EL (cell line): ENCODE results near the gene SET.
A peak's percentile ranks its signal among the peaks of the same experiment; 100 is the strongest.

Experiments used
- DNase-seq: peaks from one replicate; pipeline ENCODE4 v3.0.0-alpha.2; 2016

The SET gene, protein sequence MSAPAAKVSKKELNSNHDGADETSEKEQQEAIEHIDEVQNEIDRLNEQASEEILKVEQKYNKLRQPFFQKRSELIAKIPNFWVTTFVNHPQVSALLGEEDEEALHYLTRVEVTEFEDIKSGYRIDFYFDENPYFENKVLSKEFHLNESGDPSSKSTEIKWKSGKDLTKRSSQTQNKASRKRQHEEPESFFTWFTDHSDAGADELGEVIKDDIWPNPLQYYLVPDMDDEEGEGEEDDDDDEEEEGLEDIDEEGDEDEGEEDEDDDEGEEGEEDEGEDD

DNA sequence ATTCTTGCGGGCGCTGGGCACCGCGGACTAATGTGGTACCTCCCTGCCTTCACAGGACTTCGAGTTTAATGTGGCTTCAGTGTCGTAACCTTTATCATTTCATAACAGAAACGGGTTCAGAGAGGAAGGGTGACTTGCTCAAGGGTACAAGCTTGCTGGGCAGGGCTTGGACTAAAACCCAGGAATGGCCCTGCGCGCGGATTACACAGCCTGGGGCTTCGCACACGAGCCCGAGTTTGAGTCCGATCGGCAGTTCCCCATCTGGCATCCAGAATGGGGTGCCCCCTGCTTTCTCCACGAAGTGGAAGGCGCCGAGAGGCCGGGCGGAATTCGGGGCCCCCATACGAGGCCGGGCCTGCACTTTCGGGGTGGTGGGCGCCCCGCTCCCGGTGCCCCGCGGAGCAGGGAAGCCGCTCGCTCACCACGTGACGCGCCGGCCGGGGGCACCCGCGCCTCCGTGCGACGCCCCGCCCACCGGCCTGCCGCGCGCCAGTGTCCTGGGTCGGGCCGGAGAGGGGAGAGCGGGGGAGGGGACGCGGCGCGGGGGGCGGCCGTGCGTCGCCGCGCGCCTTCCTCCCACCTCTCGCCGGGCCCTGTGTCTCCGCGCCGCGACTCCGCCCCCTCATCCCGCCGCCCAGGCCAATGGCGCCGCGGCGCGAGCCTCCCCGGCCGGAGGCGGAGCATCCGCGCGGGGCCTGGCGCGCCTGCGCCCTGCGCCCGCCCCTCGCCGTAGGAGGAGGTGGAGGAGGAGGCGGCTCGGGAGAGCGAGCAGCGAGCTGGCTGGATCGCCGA lies at the start of gene SET:
Gene SET, plus strand, starts transcription at position 722 of the 792 bp plus-strand sequence. CDS start 361 bp downstream, outside the sequence.
- peak; percentile 97 for DNase-seq

DNA sequence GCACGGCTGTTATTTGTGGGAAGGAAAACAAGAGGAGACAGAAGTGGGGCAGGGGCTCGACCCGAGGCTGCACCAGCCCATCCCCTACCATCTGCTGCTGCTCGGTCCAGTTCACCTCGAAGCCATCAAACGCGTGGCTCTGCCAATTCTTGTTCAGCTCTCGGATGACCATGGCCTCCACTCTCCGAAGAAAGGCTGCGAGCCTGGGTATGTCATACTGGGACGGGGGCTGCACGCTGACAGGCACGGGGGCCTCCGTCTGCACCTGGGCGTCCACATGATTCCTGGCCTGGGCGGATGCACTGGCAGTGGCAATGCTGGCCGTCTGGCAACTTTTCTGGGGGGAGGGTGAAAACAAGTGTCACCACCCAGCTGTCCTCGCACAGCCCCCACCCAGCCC lies 48.4 kb upstream of the SET start:
- no peak for DNase-seq

DNA sequence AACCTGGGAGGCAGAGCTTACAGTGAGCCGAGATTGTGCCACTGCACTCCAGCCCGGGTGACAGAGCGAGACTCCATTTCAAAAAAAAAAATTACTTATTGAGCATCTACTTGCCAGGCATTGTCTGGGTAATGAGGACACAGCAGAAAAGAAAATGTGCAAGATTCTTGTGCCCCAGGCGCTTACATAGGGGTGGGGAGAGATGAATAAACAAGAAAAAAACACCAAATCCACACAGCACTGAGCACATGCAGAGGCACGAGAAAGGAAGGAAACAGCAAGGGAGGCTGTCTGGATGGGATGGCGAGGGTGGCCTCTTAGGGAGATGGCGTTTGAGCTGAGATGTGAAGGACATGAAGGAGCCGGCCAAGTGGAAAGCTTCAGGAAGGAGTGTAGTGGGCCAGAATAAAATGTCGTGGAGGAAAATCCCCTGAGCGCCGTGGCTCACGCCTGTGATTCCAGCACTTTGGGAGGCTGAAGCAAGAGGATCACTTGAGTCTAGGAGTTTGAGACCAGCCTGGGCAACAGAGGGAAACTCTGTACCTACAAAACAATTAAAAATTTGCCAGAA lies 46.3 kb upstream of the SET start:
- no peak for DNase-seq

DNA sequence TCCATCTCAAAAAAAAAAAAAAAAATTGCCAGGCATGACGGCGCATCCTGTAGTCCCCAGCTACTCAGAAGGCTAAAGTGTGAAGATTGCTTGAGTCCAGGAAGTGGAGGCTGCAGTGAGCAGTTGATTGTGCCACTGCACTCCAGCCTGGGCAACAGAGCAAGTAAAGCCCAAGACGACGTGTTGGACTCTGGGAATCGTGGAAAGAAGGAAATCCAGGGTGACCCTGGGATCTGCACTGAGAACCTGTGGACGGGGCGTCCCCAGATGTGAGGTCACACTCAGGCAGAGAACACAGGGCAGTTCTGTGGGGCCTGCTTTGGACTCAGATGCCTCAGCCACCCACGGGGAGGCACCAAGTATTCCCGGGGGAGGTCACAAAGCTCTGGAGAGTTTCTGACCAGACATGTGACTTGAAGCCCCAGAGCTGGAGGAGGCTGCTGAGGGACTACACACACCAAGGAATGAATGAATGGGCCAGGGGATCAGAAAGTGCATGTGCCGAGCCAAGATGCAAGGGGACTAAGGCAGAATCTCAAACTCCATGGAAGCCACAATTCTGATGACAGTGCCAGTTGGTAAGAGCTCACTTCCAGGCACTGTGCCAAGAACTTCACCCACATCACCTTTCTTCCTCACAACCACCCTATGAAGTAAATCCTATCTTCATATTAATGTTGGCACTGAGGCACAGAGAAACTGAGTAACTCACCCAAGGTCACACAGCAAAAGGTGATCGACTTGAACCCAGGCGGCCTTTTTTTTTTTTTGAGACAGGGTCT lies 45.3 kb upstream of the SET start:
- DNase-seq, result no peak

DNA sequence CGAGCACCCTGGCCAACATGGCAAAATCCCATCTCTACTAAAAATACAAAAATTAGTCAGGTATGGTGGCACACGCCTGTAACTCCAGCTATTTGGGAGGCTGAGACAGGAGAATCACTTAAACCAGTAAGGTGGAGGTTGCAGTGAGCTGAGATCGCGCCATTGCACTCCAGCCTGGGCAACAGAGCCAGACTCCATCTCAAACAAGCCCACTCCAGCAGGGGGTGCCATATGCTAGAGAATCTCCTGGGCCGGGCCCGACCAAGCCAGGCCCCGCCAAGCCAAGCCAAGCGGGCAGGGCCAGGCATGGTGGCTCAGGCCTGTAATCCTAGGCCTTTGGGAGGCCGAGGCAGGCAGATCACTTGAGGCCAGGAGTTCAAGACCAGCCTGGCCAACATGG lies 40.8 kb upstream of the SET start:
- DNase-seq, result peak; percentile 49

DNA sequence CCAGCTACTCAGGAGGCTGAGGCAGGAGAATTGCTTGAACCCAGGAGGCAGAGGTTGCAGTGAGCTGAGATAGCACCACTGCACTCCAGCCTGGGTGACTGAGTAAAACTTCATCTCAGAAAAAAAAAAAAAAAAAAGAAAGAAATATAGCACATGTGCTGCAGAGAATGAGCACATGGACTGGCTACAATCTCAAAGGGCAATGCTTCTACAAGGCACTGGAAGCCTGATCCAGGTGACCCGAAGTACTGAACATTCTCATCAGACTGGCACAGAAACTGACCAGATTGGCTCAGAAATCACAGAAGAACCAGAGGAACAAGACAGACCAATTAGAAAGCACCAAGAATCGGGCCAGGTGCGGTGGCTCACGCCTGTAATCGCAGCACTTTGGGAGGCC lies 37.2 kb upstream of the SET start:
- DNase-seq, result no peak

DNA sequence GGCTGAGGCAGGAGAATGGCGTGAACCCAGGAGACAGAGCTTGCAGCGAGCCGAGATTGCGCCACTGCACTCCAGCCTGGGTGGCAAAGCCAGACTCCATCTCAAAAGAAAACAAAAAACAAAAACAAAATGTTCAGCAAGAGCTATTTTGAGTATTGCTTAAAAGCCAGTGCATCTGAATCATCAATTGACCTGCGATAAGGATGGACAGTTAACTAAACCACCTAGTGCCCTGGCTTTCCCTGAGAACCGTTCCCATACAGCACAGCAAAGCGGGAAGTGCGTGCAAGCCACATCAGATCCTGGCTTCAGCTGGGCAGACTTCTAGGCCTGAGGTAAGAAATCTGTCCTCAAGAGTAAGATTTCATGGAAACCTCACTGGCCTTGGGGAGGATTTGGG lies 35.1 kb upstream of the SET start:
- DNase-seq, result no peak

DNA sequence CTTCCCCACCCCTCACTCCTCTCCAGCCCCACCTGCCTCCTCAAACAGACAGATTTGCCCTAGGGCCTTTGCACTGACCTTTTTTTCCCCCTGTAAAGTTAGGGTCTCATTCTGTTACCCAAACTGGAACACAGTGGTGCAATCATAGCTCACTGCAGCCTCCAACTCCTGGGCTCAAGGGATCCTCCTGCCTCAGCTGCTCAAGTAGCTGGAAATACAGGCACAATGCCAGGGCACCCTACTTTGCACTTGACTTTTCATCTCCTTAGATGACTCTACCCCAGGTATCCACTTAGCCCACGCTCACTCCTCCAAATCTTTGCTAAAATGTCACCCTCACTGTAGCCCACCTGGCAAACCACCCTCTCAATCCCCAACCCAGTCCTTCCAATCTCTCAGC lies 34.5 kb upstream of the SET start:
- no peak for DNase-seq

DNA sequence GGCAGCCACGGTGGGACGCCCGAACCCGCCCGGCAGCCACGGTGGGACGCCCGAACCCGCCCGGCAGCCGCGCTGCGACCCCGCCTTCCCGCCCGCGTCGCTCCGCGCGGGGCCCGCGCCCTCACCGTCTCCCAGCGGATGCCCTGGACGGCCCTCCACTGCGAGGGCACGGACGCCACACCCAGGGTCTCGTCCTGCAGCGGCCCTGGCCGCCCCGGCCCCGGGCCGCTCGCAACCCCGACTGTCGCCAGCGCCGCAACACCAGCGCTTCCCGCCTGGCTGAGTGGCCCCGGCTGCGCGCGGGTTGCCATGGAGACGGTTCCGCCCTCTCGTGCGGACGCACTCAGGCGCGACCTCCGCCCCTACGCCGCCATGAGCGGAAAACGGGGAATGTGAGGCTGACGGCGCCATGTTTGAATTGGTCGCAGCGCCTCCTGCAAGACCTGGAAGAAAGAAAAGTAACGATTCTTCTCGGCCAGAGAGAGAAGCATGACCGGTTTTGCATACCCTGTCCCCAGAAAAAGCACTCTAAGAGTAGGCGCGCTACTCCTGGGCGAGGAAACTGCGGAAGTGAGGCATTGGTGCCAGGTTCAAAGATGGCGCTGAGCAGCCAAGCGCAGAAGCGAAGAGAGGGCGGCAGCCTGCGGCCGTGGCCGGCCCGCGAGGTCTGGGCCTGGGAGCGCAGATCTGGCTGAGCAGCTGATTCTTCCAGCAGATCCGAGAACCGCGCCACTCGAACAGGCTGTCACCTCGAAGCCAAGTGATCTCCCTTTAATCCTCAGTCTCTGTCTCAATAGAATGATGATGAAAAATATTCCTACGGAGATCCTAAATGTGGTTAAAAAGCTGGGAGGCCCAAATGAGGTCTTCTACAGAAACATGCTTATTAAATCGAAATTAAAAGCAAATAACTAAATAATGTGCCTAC lies 32.3 kb upstream of the SET start, which contains the start of gene DYNC2I2:
Gene DYNC2I2, minus strand, starts transcription at position 432 of the 928 bp plus-strand sequence. Its CDS starts 121 bp downstream, at position 311.
- peak; percentile 95 for DNase-seq

DNA sequence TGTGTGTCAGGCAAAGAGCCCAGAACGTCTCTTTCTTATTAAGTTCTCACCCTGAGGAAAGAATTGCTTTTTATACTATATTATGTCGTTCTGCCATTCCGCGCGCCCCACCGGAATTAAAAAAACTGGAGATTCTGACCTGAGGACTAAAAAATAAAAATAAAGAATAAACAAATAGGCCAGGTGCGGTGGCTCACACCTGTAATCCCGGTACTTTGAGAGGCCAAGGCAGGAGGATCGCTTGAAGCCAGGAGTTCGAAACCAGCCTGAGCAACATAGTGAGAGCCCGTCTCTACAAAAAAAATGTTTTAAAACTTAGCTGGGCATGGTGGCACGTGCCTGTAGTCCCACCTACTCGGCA lies 31.7 kb upstream of the SET start:
- no peak for DNase-seq

DNA sequence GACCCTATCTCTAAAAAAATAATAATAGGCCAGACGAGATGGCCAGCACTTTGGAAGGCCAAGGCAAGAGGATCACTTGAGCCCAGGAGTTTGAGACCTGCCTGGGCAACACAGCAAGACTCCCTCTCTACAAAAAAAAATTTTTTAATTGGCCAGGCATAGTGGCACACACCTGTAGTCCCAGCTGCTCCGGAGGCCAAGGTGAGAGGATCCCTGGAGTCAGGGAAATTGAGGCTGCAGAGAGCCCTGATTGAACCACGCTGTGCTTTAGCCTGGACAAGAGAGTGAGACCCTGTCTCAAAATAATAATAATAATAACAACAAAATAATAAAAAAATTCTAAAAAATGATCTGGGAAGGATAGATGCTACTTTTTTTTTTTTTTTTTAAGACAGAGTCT lies 31.2 kb upstream of the SET start:
- no peak for DNase-seq

DNA sequence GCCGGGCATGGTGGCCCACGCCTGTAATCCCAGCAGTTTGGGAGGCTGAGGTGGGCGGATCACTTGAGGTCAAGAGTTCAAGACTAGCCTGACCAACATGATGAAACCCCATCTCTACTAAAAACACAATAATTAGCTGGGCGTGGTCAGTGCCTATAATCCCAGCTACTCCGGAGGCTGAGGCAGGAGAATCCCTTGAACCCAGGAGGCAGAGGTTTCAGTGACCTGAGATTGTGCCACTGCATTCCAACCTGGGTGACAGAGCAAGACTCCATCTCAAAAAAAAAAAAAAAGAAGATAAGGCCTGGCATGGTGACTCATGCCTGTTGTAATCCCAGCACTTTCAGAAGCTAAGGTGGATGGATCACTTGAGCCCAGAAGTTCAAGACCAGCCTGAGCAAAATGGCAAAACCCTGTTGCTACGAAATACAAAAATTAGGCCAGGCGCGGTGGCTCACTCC lies 22.5 kb upstream of the SET start:
- peak; percentile 70 for DNase-seq

DNA sequence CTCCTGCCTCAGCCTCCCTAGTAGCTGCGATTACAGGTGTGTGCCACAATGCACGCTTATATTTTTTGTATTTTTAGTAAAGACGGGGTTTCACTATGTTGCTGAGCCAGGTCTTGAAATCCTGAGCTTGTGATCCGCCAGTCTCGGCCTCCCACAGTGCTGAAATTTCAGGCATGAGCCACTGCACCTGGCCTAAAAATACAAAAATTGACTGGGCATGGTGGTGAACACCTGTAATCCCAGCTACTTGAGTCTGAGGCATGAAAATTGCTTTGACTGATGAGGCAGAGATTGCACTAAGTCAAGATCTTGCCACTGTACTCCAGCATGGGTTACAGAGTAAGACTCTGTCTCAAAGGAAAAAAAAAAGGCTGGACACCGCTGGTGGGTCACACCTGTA lies 19.2 kb upstream of the SET start:
- no peak for DNase-seq

DNA sequence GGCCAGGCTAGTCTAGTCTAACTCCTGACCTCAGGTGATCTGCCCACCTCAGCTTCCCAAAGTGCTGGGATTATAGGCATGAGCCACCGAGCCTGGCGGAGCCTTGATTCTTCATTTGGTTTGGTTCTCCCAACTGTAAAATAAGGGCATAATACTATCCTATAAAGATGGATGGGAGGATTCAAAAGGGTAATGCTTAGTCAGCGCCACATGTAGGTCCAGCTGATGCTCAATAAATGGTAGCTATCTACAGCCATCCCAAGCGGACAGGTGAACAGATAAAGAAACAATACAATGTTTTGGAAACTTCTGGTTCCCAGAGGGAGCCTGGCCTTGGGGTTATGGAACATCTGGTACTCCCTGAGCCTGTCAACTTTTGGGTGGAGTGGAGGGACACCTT lies 13.6 kb upstream of the SET start:
- no peak for DNase-seq

DNA sequence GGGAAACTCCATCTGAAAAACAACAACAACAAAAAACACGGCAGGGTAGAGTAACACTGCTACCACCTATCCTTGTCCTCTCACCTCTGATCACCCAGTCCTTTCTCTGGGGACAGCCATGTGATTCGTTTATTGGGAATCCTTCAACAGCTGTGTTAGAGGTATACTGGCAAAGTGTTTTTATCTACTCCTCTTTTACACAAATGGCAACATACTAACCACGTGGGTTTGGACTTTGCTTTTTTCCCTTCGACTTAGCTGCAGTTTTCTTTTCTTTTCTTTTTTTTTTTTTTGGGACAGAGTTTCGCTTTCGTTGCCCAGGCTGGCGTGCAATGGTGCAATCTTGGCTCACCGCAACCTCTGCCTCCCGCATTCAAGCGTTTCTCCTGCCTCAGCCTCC lies 11.2 kb upstream of the SET start:
- DNase-seq, result no peak

DNA sequence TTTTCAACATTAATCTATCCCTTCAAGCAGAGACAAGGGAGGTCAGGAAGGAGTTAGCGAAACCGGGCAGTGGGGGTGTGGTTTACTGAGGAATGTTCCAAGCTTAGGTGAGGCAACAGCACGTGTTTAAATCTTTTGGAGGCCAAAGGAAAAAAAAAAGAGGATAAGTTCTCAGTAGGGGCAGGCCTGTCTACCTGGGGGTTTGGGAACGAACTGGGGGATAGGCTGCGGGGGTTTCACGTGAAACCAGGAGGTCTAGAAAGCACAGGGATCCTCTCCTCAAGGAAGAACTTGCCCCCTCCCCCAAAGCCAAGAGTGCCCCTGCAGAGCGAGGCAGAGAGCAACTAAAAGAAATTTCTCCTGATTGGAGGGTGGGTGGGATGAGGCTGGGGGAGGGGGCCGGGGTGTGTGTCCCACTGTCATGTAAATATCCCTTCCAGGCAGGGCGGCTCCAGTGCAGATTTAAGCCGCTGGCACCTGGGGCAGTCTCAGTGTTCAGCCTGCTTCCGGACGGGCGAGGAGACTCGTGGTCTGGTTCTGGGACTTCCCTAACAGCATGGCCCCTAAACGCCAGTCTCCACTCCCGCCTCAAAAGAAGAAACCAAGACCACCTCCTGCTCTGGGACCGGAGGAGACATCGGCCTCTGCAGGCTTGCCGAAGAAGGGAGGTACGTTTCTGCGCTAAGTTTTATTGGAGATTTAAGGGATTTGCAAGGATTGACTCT lies 5.5 kb upstream of the SET start:
- peak; percentile 51 for DNase-seq

DNA sequence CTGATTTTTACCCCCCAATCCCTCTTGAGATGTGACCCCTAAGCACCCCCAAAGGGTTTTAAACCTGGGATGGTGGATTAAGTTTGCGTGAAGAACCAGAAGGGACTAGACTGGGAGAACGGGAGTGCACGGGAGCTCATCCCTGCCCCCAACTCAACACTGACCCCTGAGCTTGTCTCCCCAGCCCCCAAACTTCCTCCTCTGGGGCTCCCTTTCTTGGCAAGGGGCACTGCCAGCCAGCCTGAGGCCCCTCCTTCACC lies 5.0 kb upstream of the SET start:
- no peak for DNase-seq

DNA sequence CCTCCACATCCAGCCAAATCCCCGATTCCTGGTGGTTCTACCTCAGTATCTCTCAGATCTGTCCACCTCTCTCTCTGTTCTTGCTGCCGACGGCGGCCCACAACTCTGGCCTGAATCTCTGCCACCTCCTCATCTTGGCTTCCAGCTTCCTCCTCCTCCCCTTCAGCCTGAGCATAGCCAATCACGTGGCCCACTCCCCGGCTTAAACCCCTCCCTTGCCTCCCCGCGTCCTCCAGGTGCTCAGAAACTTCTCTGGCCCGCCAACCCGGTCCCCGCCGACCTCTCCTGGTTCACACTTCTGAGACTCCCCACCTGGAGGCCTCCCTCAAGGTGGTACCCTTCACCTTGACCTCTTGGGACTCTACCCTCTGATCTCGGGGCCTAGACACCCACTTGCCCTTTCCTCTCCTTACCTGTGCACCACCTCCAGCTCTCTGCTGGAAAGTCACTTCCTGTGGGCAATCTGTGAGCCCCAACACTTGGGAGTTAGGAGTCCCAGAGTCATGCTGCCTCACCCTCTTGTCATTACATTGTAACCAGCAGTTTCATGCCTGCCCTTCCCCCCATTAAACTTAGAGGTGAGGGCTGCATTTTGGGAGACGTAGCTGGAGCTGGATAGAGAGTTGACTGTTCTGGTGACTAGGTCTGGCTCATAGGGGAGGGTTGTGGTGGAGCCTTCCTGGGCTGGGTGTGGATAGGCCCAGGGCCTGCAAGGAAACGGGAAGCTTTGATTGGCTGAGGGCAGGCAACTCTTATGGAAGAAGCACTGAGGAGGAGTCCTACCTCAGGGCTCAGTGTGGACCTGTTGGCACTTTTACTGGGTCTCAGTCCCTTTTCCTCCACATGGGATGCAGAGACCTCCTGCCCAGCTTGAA lies 4.5 kb upstream of the SET start:
- DNase-seq, result peak; percentile 90

DNA sequence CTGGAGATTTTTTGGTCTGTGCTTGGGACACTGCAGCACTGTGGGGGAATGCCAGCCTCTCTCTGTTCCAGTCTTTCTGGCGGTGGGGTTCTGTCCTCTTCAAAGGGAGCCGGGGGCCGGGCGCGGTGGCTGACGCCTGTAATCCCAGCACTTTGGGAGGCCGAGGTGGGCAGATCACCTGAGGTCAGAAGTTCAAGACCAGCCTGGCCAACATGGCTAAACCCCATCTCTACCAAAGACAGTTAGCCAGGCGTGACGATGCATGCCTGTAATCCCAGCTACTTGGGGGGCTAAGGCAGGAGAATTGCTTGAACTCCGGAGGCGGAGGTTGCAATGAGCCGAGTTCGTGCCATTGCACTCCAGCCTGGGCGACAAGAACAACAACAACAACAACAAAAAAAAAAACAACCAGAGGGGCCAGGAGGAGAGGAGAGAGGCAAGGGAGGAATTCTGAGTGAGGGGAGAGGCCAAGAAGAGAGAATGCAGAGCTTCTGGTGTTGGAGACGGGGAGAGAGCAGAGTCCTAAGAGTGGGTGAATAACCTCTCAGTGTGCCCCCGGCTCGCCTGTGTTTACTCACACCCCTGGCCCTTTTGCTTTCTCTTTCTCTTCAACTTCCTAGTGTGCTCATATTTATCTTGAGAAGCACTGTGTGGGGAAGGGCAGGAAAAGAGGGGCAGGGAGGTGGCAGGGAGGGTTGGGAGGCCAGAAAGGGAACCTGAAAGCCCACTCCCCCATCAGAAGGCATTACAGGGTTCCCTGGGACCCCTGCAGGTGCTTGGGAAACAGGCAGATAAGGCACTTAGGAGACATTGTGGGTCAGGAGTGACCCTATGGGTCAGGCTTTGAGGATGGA lies 3.2 kb upstream of the SET start:
- DNase-seq, result no peak

DNA sequence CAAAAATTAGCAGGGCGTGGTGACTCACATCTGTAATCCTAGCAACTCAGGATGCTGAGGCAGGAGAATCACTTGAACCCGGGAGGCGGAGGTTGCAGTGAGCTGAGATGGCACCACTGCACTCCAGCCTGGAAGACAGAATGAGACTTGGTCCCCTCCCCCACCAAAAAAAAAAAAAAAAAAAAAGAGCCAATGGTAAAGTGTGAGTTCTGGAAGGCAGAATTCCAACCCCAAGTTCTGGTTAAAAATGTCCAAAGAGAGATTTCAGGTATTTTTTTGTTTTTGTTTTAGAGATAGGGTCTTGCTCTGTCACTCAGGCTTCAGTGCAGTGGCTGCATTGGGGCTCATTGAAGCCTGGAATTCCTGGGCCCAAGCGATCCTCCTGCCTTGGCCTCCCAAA lies 1.6 kb upstream of the SET start:
- no peak for DNase-seq
